ENCODE results near the gene GPR137.
"Not testable (repeated sequence)": the region's sequence is repeated elsewhere in the genome, so short reads cannot be mapped to it uniquely, and the experiment has no call there.

Gene GPR137

DNA sequence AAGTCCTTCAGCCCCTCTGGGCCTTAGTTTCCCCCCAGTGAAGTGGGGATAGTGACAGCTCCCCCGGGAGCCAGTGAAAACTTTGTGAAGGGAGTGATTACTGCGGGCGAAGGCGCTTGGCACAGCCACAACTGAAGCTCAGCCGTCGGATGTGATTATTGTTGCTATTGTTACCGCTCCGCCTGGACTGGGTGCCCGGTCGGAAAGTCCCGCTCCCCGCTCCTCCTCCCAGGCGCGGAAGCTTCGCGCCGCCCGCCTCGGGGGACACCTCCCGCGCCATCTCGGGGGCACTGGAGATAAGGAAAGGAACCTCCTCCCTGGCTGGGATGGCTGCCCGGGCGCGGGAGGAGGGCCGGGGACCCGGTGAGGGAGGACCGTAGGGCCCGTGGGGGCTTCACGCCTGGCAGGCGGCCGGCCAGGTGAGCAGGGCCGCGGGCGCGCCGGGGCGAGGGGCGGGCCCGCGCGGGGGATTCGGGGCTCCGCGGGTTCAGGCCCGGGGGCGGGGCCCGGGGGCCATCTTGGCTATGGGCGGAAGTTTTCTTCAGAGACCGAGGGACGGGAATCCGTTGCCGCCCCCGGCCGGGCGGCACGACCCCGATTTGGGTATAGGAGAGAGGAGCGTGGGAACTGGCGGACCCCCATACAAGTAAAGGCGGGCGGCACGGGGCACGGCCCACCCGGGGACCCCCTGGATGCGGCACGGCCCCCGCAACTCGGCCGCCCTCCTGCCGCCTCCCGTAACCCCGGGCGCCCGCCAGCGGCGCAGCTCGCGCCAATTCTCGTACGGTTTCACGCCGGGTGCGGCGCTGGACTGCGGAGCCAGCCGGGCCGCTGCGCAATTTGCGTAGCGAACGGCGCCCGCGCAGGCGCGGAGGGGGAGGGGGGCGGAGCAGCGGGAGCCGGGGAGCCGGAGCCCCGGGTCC lies at the start of gene GPR137:
Gene GPR137, plus strand, starts transcription at position 887 of the 923 bp plus-strand sequence. CDS start 677 bp downstream, outside the sequence.
- no peak for DNase-seq (ENCODE audit: low read depth, low spot score)

- DNase-seq (ENCODE audit: low read depth, low spot score): no peak
Measured at GRCh38 chr11:64237484-64237951, 48.1 kb upstream of the GPR137 start.

GRCh38 chr11:64238076-64238475 lies 47.6 kb upstream of the GPR137 start:
- DNase-seq (ENCODE audit: low read depth, low spot score): no peak

DNA sequence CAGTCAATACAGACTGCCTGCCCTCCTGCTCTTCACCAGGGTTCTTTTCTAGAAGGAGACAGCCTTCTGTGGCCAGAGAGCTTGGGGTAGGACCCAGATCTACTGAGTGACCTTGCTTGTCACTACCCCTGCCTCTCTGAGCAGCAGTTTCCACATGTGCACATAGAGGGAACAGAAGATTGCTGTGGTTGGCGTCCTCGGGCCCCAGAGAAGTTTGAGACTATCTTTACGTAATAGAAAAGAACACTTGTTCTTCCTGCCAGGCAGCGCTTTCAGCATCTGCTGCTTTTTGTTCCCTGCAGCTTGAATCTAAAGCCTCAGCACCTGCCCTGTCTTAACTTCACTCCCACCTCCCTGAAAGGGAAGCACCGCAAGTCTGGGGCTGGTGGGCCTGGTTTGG lies 46.6 kb upstream of the GPR137 start:
- DNase-seq (ENCODE audit: low read depth, low spot score): no peak

- DNase-seq (ENCODE audit: low read depth, low spot score): no peak
Measured at GRCh38 chr11:64239662-64240434, 45.8 kb upstream of the GPR137 start.

- no peak for DNase-seq (ENCODE audit: low read depth, low spot score)
Measured at GRCh38 chr11:64240435-64241240, 45.0 kb upstream of the GPR137 start, which contains the start of gene FKBP2. TSS of gene FKBP2 (plus strand) at chr11:64241095. CDS start at chr11:64242388, 1,293 bp downstream.

GRCh38 chr11:64241241-64241490 lies 44.5 kb upstream of the GPR137 start:
- DNase-seq (ENCODE audit: low read depth, low spot score): no peak

DNA sequence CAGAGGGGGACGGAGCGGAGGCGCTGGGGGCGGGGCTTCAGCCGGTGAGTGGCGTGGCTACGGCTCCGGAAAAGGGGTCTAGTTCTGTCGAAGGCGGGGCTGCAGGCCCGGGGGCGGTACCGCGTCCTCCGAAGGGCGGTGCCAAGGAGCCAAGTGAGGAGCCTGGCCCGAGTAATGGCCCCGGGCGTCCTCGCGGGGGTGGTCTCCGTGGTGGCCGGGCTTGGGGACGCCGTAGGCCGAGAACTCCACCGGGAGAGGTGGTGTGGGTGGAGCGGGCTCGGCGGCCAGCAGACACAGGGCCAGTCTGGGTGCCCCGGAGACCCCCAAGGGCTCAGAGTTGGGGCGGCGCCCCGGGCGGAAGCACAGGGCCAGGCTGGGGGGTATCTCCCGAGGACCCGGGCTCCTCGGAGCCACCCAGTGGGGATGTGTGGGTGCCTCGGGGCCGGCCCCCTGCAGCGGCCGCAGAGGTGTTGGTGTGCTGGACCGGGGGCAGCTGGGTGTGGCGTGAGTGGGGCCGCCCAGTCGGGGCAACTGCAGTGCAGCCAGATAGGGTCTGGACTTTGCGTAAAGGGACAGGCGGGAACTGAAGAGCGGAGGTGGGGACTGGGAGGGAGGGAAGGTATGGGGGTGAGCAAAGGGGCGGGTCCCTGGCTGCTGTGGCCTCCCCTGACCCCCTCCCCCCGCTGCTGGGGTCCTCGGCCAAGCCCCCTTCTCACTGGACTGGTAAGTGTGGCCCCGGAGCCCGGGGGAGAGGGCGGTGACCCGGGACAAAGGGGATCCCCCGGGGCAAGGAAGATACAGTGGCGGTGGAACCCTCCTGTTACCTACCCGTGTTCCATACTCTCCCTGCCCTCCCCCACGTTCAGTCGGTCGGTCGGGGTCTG lies 43.9 kb upstream of the GPR137 start:
- DNase-seq (ENCODE audit: low read depth, low spot score): no peak

- no peak for DNase-seq (ENCODE audit: low read depth, low spot score)
Measured at GRCh38 chr11:64243236-64243854, 42.3 kb upstream of the GPR137 start.

DNA sequence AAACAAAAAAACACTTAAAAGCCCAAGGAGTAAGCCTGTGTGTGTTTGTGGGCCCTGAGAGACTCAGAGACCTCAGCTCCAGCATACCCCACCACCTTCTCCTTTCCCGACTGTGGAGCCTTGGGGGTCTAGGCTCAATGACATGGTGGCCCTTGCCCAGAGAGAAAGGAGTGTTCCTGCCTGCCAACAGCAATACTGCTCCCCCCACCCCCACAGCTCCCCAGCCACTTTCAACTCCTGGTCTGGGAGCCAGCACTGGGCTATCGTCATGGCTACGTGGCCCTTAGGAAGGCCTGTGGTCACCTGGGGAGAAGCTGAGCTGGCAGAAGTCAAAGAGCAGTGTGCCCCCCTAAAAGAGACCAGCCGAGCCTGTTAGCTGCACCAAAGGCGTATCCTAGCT lies 41.5 kb upstream of the GPR137 start:
- no peak for DNase-seq (ENCODE audit: low read depth, low spot score)

DNA sequence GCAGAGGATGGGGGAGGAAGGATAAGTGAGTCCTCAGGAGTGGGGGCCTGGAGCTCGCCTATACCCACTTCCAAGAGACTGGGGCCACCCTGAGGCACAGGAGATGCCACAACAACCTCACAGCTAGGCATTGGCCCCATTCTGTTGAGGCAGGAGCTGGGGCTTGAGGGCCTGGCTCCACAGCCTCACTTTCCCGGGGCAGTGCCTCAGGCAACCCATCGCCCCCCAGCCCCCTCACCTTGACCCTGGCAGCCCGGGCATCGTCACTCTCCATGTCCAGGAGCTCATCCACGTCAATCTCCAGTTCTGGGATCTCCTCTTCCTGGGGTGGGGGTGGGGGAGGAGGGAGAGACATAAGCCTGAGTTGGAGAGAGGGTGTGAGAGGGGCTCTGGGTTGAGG lies 40.7 kb upstream of the GPR137 start:
- no peak for DNase-seq (ENCODE audit: low read depth, low spot score)

- DNase-seq (ENCODE audit: low read depth, low spot score): no peak
Measured at GRCh38 chr11:64245401-64245796, 40.2 kb upstream of the GPR137 start.

- no peak for DNase-seq (ENCODE audit: low read depth, low spot score)
Measured at GRCh38 chr11:64245797-64246620, 39.6 kb upstream of the GPR137 start.

- DNase-seq (ENCODE audit: low read depth, low spot score): not testable (repeated sequence)
Measured at GRCh38 chr11:64246621-64246870, 39.1 kb upstream of the GPR137 start.

DNA sequence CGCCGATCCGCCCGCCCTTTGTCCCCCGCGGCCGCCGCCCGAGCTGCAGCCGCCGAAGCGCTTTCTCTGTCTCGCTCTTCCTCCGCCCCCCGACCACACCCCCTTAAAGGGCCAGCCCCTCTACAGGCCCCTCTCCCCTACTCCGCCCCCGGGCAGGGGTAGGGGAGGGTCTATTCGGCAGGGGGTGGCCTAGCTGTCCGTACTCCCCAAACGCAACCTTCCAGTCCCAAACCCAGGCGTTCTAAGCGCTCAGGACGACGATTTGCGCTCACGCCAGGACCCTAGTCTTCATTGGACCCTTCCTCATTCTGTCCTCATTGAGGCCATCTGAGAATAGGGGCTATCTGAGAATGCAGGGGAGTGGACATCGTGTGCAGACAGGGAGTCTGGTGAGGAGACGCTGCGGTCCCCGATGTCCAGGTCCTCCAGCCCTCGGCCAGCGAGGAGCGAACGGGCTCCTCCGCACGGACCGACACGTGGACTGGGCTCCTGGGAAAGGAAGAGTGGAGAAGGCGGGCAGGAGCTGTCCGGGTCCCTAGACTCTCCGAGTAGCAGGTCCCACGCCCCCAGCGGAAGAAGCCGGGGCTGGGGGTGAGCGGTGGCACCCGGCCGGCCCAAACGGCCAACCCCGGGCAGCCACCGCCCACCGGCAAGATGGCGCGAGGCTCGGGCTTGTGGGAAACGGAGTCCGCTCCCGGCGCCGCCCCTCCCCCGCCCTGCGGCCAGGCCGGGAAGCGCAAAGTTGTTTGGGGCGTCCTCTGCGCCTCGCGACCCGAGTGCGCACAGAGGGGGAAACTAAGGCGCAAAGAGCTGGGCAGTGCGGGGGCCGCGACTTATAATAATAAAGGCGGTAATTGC lies 38.5 kb upstream of the GPR137 start, which contains the start of gene PPP1R14B:
Gene PPP1R14B, minus strand, starts transcription at position 73 of the 858 bp plus-strand sequence. CDS start 270 bp downstream, outside the sequence.
- DNase-seq (ENCODE audit: low read depth, low spot score): no peak

DNA sequence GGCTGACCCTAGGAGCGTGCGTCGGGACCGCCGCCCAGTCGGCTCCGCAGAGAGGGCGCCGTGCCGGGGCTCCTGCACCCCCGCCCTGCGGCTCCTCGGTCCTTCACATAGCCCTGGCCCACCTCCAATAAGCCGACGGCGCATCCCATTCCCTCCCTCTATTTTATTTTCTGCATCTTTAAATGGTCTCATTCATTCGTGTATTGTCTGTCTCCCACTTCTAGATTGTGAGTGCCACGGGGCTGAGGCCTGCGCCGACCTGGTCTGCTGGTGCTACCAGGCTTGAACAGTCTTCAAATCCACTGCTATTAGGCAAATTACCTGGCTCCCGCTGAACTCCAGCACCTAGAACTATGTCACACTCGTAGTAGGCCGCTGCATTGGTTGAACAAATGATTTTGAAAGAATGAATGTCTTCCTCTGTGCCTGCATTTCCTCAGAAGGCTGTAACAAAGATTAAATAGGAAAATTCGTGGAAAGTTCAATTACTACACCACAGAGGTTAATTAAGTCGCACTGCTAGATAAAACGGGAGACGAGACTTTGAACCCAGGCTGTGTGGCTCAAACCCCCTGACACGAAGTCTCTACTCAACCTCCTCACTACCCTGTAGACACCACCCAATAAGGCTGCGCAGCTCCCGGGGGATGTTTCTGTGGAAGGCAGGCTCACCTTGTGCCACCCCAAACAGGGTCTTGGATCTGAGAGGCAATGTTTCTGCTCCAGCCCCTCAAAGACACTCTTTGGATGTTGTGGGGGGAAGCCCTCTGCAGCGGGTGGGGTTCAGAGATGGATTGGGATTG lies 37.7 kb upstream of the GPR137 start:
- no peak for DNase-seq (ENCODE audit: low read depth, low spot score)

GRCh38 chr11:64248578-64248977 lies 37.1 kb upstream of the GPR137 start:
- DNase-seq (ENCODE audit: low read depth, low spot score): no peak

- no peak for DNase-seq (ENCODE audit: low read depth, low spot score)
Measured at GRCh38 chr11:64249038-64249437, 36.6 kb upstream of the GPR137 start.

Data from iPS DF 19.7 (cell line).